ENCODE data around the gene SPOPL.

DNA sequence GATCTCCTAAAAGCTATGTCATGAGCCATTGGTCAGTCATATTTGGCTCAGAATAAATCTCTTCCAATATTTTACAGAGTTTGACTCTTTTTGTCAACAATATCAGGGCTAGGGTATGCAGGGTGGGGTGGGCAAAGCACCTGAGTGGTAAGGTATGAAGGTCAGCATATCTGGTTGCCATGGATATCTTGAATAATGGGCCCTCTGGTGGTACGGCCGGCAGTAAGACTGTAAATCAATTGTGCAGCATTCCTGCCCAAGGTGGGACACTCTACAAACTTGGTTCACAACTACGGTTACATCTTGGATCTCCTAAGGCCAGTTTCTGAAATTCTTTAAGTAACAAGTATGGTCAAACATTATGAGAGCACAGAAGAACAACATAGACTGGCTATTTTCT lies 119.6 kb downstream of the SPOPL start:
- TF ChIP-seq POLR2AphosphoS5 (IDR thresholded peaks at IDR 0.05), result no peak
- TF ChIP-seq EP300 (IDR thresholded peaks at IDR 0.05), result no peak
- TF ChIP-seq, protein P1, sequence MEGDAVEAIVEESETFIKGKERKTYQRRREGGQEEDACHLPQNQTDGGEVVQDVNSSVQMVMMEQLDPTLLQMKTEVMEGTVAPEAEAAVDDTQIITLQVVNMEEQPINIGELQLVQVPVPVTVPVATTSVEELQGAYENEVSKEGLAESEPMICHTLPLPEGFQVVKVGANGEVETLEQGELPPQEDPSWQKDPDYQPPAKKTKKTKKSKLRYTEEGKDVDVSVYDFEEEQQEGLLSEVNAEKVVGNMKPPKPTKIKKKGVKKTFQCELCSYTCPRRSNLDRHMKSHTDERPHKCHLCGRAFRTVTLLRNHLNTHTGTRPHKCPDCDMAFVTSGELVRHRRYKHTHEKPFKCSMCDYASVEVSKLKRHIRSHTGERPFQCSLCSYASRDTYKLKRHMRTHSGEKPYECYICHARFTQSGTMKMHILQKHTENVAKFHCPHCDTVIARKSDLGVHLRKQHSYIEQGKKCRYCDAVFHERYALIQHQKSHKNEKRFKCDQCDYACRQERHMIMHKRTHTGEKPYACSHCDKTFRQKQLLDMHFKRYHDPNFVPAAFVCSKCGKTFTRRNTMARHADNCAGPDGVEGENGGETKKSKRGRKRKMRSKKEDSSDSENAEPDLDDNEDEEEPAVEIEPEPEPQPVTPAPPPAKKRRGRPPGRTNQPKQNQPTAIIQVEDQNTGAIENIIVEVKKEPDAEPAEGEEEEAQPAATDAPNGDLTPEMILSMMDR (IDR thresholded peaks at IDR 0.05), result no peak
